Calu3 (cell line): ENCODE measurements around the gene ACAP3. TPM values are rescaled to one million over a fixed set of nuclear protein-coding genes. Genes with fewer than 3 reads are reported as not detected.

Source experiments
- BruUV-seq: library from RNA; stranded (reverse); fragments of 400-500 nt; replicated peaks from 2 replicates; lab custom pipeline; 2021; lab: Mats Ljungman, UMichigan
- CTCF ChIA-PET: fragments of 300-600 bp; sonication (Branson Sonifier 250); formaldehyde crosslinking; loops from one replicate; lab custom pipeline; 2022; ENCODE audit warnings: antibody characterized with exemption; lab: Charles Lee
- DNase-seq: peaks from one replicate; pipeline ENCODE4 v3.0.0; 2022
- H3K27ac Mint-ChIP-seq: one replicate; pipeline ENCODE4 v1.8.0; 2022; ENCODE audit warnings: mixed read lengths; ENCODE audit not compliant: unreplicated experiment
- H3K27me3 Mint-ChIP-seq: one replicate; pipeline ENCODE4 v1.8.0; 2022; ENCODE audit warnings: mixed read lengths; ENCODE audit not compliant: unreplicated experiment
- H3K36me3 Mint-ChIP-seq: one replicate; pipeline ENCODE4 v1.8.0; 2022; ENCODE audit warnings: mild to moderate bottlenecking, moderate library complexity, mixed read lengths; ENCODE audit not compliant: insufficient read depth, unreplicated experiment
- H3K4me1 Mint-ChIP-seq: one replicate; pipeline ENCODE4 v1.8.0; 2022; ENCODE audit warnings: mild to moderate bottlenecking, low read depth, mixed read lengths; ENCODE audit not compliant: unreplicated experiment
- H3K4me3 Mint-ChIP-seq: one replicate; pipeline ENCODE4 v1.8.0; 2022; ENCODE audit warnings: mild to moderate bottlenecking, low read depth, moderate library complexity, mixed read lengths; ENCODE audit not compliant: unreplicated experiment
- H3K9me3 Mint-ChIP-seq: one replicate; pipeline ENCODE4 v1.8.0; 2022; ENCODE audit warnings: low read depth, mixed read lengths; ENCODE audit not compliant: unreplicated experiment
- intact Hi-C: fragments of 100-400 bp; cut with micrococcal nuclease; formaldehyde crosslinking; loops from one replicate; pipeline ENCODE4 v1.10.0; 2022; ENCODE audit not compliant: unreplicated experiment
- total RNA-seq: library from RNA; stranded (reverse); gene quantifications from 2 replicates; pipeline ENCODE4 v1.2.3, GENCODE V29; 2022
- TF ChIP-seq, protein P1 (sequence below): fragments of 200-600 bp; IDR thresholded peaks from one replicate; pipeline ENCODE4 v1.8.0; 2022; ENCODE audit warnings: antibody characterized with exemption; ENCODE audit not compliant: unreplicated experiment

The ACAP3 gene
- total RNA-seq, 1 experiment from 2014 or later = 41.1 TPM

- peaks cover 22% of the 10 kb centered on the region for H3K36me3 Mint-ChIP-seq
- no peaks in the 10 kb centered on the region for H3K27me3 Mint-ChIP-seq
- no peak overlapping the region for H3K4me3 Mint-ChIP-seq
- no peaks in the 10 kb centered on the region for H3K9me3 Mint-ChIP-seq
- TF ChIP-seq, protein P1, sequence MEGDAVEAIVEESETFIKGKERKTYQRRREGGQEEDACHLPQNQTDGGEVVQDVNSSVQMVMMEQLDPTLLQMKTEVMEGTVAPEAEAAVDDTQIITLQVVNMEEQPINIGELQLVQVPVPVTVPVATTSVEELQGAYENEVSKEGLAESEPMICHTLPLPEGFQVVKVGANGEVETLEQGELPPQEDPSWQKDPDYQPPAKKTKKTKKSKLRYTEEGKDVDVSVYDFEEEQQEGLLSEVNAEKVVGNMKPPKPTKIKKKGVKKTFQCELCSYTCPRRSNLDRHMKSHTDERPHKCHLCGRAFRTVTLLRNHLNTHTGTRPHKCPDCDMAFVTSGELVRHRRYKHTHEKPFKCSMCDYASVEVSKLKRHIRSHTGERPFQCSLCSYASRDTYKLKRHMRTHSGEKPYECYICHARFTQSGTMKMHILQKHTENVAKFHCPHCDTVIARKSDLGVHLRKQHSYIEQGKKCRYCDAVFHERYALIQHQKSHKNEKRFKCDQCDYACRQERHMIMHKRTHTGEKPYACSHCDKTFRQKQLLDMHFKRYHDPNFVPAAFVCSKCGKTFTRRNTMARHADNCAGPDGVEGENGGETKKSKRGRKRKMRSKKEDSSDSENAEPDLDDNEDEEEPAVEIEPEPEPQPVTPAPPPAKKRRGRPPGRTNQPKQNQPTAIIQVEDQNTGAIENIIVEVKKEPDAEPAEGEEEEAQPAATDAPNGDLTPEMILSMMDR = no peak
- H3K4me1 Mint-ChIP-seq = peaks cover 1% of the 10 kb centered on the region
- CTCF ChIA-PET = no interaction called here
- DNase-seq = no peak
- no TSS peak for BruUV-seq
- intact Hi-C loops = no loop called here
- H3K27ac Mint-ChIP-seq = no peak overlapping the region
These were observed 20.2 kb downstream of the ACAP3 start for GRCh38 chr1:1287288-1288110.

- H3K27ac Mint-ChIP-seq = no peak overlapping the region
- no peaks in the 10 kb centered on the region for H3K27me3 Mint-ChIP-seq
- no peak for DNase-seq
- no peak overlapping the region for H3K4me3 Mint-ChIP-seq
- H3K4me1 Mint-ChIP-seq = peaks cover 10% of the 10 kb centered on the region
- CTCF ChIA-PET = interaction anchor here (0.6 kb wide), 1 partner anchor 1324 kb away, joined by 3 read pairs; no protein-coding TSS in a partner anchor
- peaks cover 16% of the 10 kb centered on the region for H3K36me3 Mint-ChIP-seq
- TF ChIP-seq, protein P1 = no peak
- BruUV-seq = no TSS peak
- H3K9me3 Mint-ChIP-seq = no peaks in the 10 kb centered on the region
- intact Hi-C loops = no loop called here
These were observed 21.1 kb downstream of the ACAP3 start for GRCh38 chr1:1286313-1287261.

- peaks cover 11% of the 10 kb centered on the region for H3K36me3 Mint-ChIP-seq
- no peak overlapping the region for H3K27ac Mint-ChIP-seq
- peaks cover 10% of the 10 kb centered on the region for H3K4me1 Mint-ChIP-seq
- CTCF ChIA-PET = interaction anchor here (0.6 kb wide), 1 partner anchor 1325 kb away, joined by 3 read pairs; no protein-coding TSS in a partner anchor
- H3K9me3 Mint-ChIP-seq = no peaks in the 10 kb centered on the region
- TF ChIP-seq, protein P1 = no peak
- no peak for DNase-seq
- H3K27me3 Mint-ChIP-seq = no peaks in the 10 kb centered on the region
- intact Hi-C loops = no loop called here
- no peak overlapping the region for H3K4me3 Mint-ChIP-seq
- BruUV-seq = no TSS peak
These were observed 22.0 kb downstream of the ACAP3 start for GRCh38 chr1:1285611-1286311.

DNA sequence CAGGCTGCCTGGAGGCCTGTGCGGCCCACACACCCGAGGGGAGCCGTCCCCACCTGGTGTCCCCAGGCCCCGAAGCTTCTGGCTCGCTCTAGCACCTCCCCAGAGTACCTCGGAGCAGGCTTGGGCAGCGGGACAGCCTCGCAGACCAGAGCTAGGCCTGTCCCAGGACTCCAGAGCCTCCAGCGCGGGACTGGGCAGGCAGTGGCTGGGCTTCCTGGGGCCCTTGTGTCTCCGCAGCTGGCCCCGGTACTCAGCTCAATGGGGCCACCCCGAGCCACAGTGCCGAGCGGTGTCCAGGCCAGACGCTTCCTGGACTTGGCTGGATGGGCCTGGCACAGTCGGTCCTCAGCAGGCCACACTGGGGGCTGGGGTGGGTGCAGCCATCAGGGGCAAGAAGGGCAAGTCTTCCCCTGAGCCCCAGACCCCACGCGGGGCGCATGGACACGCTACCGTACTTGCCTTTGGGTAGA lies 22.6 kb downstream of the ACAP3 start:
- BruUV-seq = no TSS peak
- Mint-ChIP-seq H3K9me3 (no peaks in the 10 kb centered on the region), H3K27ac (no peak overlapping the region), H3K4me3 (no peak overlapping the region), H3K27me3 (no peaks in the 10 kb centered on the region), H3K4me1 (peaks cover 10% of the 10 kb centered on the region), H3K36me3 (peaks cover 9% of the 10 kb centered on the region)
- TF ChIP-seq, protein P1 = no peak
- CTCF ChIA-PET = no interaction called here
- intact Hi-C loops = no loop called here
- no peak for DNase-seq
